K562 (cell line): ENCODE results near the gene SLC25A10. TPM values are rescaled to one million over a fixed set of nuclear protein-coding genes. Genes with fewer than 3 reads are reported as not detected.

Source experiments
- ESRRA ChIP-seq: fragments of 450-650 bp; IDR thresholded peaks from 2 replicates; pipeline ENCODE4 v1.6.1; 2014; ENCODE audit warnings: low read depth, mild to moderate bottlenecking, moderate library complexity, borderline replicate concordance
- FOXP4 ChIP-seq: sonication (generic); formaldehyde crosslinking; IDR thresholded peaks from 2 replicates; pipeline ENCODE4 v1.8.0; 2022; ENCODE audit warnings: mild to moderate bottlenecking, missing genetic modification reagents, borderline replicate concordance
- MXI1 ChIP-seq: IDR thresholded peaks from 2 replicates; pipeline ENCODE4 v1.6.1; 2011; ENCODE audit warnings: low read depth, mild to moderate bottlenecking, improper control_type of control experiment, low read length
- NEUROD1 ChIP-seq: fragments of 150-350 bp; IDR thresholded peaks from 2 replicates; pipeline ENCODE4 v1.6.1; 2014; ENCODE audit warnings: borderline replicate concordance, low read length, low read depth; ENCODE audit not compliant: partially characterized antibody
- NR2C2 ChIP-seq, 2 experiments: fragments of 200-800 bp in 1 of 2; sonication (Bioruptor generic) in 1 of 2; sonication (generic) in 1 of 2; formaldehyde crosslinking in 1 of 2; IDR thresholded peaks; 2 replicates each; pipeline versions ENCODE4 v1.6.1 to v1.8.0; 2016 to 2022; ENCODE audit warnings: mild to moderate bottlenecking in 1 of 2, missing compliant biosample characterization in 1 of 2, missing genetic modification characterization in 1 of 2, missing genetic modification reagents in 1 of 2
- POLR2G ChIP-seq: fragments of 200-400 bp; formaldehyde crosslinking; IDR thresholded peaks from 2 replicates; pipeline ENCODE4 v1.6.1; 2017; ENCODE audit warnings: low read depth, mild to moderate bottlenecking, antibody characterized with exemption, low read length, moderate library complexity
- PURB ChIP-seq: sonication (generic); formaldehyde crosslinking; IDR thresholded peaks from 2 replicates; pipeline ENCODE4 v1.9.0; 2021; ENCODE audit warnings: low read depth, mild to moderate bottlenecking, missing genetic modification reagents
- TRIM24 ChIP-seq, 2 experiments: fragments of 450-650 bp; IDR thresholded peaks; 2 replicates each; pipeline ENCODE4 v1.6.1; 2016
- USF2 ChIP-seq: sonication (generic); formaldehyde crosslinking; IDR thresholded peaks from 2 replicates; pipeline ENCODE4 v1.5.0; 2020; ENCODE audit warnings: missing genetic modification reagents
- ZNF263 ChIP-seq: sonication (generic); formaldehyde crosslinking; IDR thresholded peaks from 2 replicates; pipeline ENCODE4 v1.8.0; 2022; ENCODE audit warnings: mild to moderate bottlenecking, missing genetic modification reagents, borderline replicate concordance
- polyA plus RNA-seq, 8 experiments: library from polyadenylated mRNA; depleted of rRNA in 4 of 8; stranded (reverse) in 5 of 8; unstranded in 3 of 8; fragments of >200 nt; fragmentation: Nextera tagmentation in 2 of 8; fragmentation: Illumina TruSeq in 1 of 8; extraction: Ambion mirVana in 2 of 8; extraction: Trizol in 1 of 8; gene quantifications; 2 replicates each; pipeline versions ENCODE4 v1.2.1 to v1.2.3, GENCODE V29; 2011 to 2014; ENCODE audit warnings: inconsistent platforms in 1 of 8, missing spikeins in 1 of 8
- total RNA-seq, 7 experiments: library from RNA; depleted of rRNA in 6 of 7; stranded (reverse); fragments of >200 nt in 6 of 7; fragmentation: Illumina TruSeq in 2 of 7; extraction: Trizol in 2 of 7; gene quantifications; 2 replicates each; pipeline versions ENCODE4 v1.2.1 to v1.2.3, GENCODE V29; 2011 to 2021; ENCODE audit warnings: low replicate concordance in 1 of 7
- TF ChIP-seq, protein P1 (sequence below): sonication (generic); formaldehyde crosslinking; IDR thresholded peaks from 2 replicates; pipeline ENCODE4 v1.8.0; 2022; ENCODE audit warnings: mild to moderate bottlenecking, missing genetic modification reagents
- TF ChIP-seq, protein P2 (sequence below): fragments of 450-650 bp; IDR thresholded peaks from 2 replicates; pipeline ENCODE4 v1.6.1; 2017; ENCODE audit warnings: antibody characterized with exemption, mild to moderate bottlenecking
- TF ChIP-seq, protein P3 (sequence below): conservative IDR thresholded peaks from 2 replicates; pipeline ENCODE4 v1.6.1; 2011; ENCODE audit warnings: low read depth, mild to moderate bottlenecking, low read length; ENCODE audit not compliant: control insufficient read depth

Gene SLC25A10
- total and polyA plus RNA-seq, 9 of the 15 experiments (the other 6 are each of a cell fraction or from before 2014, with no cell fraction given), result 0.10 to 85.6 (median 34.3) TPM

GRCh38 chr17:81713556-81714411 lies 1.7 kb downstream of the SLC25A10 start (continued):
- TF ChIP-seq, protein P1, sequence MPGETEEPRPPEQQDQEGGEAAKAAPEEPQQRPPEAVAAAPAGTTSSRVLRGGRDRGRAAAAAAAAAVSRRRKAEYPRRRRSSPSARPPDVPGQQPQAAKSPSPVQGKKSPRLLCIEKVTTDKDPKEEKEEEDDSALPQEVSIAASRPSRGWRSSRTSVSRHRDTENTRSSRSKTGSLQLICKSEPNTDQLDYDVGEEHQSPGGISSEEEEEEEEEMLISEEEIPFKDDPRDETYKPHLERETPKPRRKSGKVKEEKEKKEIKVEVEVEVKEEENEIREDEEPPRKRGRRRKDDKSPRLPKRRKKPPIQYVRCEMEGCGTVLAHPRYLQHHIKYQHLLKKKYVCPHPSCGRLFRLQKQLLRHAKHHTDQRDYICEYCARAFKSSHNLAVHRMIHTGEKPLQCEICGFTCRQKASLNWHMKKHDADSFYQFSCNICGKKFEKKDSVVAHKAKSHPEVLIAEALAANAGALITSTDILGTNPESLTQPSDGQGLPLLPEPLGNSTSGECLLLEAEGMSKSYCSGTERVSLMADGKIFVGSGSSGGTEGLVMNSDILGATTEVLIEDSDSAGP (CRISPR knock-in tag), result 0 out of 2 replicates have a peak, but pooled peaks have one; percentile 18
- TF ChIP-seq MXI1 (0 out of 2 replicates have a peak, but pooled peaks have one; percentile 12), USF2 (CRISPR knock-in tag) (no peak), FOXP4 (0 out of 2 replicates have a peak, but pooled peaks have one; percentile 15), TRIM24 (IDR thresholded peaks at IDR 0.05) (no peak), POLR2G (peak; percentile 59), NR2C2 (CRISPR knock-in tag; IDR thresholded peaks at IDR 0.05) (no peak; the same call in 1 of the 2 replicates), NR2C2 (tag; IDR thresholded peaks at IDR 0.05) (peak; percentile 71), NEUROD1 (no peak), ESRRA (no peak), PURB (no peak), ZNF263 (peak; percentile 84)
- TF ChIP-seq, protein P2, sequence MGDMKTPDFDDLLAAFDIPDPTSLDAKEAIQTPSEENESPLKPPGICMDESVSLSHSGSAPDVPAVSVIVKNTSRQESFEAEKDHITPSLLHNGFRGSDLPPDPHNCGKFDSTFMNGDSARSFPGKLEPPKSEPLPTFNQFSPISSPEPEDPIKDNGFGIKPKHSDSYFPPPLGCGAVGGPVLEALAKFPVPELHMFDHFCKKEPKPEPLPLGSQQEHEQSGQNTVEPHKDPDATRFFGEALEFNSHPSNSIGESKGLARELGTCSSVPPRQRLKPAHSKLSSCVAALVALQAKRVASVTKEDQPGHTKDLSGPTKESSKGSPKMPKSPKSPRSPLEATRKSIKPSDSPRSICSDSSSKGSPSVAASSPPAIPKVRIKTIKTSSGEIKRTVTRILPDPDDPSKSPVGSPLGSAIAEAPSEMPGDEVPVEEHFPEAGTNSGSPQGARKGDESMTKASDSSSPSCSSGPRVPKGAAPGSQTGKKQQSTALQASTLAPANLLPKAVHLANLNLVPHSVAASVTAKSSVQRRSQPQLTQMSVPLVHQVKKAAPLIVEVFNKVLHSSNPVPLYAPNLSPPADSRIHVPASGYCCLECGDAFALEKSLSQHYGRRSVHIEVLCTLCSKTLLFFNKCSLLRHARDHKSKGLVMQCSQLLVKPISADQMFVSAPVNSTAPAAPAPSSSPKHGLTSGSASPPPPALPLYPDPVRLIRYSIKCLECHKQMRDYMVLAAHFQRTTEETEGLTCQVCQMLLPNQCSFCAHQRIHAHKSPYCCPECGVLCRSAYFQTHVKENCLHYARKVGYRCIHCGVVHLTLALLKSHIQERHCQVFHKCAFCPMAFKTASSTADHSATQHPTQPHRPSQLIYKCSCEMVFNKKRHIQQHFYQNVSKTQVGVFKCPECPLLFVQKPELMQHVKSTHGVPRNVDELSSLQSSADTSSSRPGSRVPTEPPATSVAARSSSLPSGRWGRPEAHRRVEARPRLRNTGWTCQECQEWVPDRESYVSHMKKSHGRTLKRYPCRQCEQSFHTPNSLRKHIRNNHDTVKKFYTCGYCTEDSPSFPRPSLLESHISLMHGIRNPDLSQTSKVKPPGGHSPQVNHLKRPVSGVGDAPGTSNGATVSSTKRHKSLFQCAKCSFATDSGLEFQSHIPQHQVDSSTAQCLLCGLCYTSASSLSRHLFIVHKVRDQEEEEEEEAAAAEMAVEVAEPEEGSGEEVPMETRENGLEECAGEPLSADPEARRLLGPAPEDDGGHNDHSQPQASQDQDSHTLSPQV, result no peak
- TF ChIP-seq, protein P3, sequence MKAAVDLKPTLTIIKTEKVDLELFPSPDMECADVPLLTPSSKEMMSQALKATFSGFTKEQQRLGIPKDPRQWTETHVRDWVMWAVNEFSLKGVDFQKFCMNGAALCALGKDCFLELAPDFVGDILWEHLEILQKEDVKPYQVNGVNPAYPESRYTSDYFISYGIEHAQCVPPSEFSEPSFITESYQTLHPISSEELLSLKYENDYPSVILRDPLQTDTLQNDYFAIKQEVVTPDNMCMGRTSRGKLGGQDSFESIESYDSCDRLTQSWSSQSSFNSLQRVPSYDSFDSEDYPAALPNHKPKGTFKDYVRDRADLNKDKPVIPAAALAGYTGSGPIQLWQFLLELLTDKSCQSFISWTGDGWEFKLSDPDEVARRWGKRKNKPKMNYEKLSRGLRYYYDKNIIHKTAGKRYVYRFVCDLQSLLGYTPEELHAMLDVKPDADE, result peak; percentile 72
